Muscle of leg (tissue), 11 donors: Measurements from ENCODE around the gene NELFB. TPM values are rescaled to one million over a fixed set of nuclear protein-coding genes. Genes with fewer than 3 reads are reported as not detected.

Source experiments
- DNase-seq: peaks from one replicate; pipeline ENCODE4 v3.0.0; 2013
- H3K27ac ChIP-seq: one replicate; pipeline ENCODE4 v1.5.1; 2013; ENCODE audit warnings: mild to moderate bottlenecking, low read length, control low read depth
- H3K27me3 ChIP-seq: one replicate; pipeline ENCODE4 v1.6.1; 2013; ENCODE audit warnings: low read length; ENCODE audit not compliant: control insufficient read depth, insufficient read depth
- H3K36me3 ChIP-seq: one replicate; pipeline ENCODE4 v1.6.1; 2013; ENCODE audit warnings: low read length; ENCODE audit not compliant: control insufficient read depth, insufficient read depth
- H3K4me1 ChIP-seq: one replicate; pipeline ENCODE4 v1.6.1; 2013; ENCODE audit warnings: low read length; ENCODE audit not compliant: control insufficient read depth, insufficient read depth
- H3K4me3 ChIP-seq: one replicate; pipeline ENCODE4 v1.5.1; 2013; ENCODE audit warnings: low read length, control low read depth
- H3K9me3 ChIP-seq: replicated peaks from 2 replicates; pipeline ENCODE4 v1.6.1; 2013; ENCODE audit warnings: low read depth, low read length; ENCODE audit not compliant: control insufficient read depth
- WGBS: methylation state at CpG from one replicate; pipeline ENCODE4 v1.1.5; 2013; ENCODE audit warnings: missing lambda C conversion rate; ENCODE audit not compliant: insufficient coverage; 5-methylcytosine and 5-hydroxymethylcytosine counted together
- polyA plus RNA-seq, 8 donors: library from polyadenylated mRNA; unstranded; fragments of 120-200 nt; gene quantifications; one replicate each; pipeline versions ENCODE4 v1.2.1 to v1.2.3, GENCODE V29; 2013; ENCODE audit warnings: inconsistent platforms in 1 of 8, low replicate concordance in 1 of 8; ENCODE audit not compliant: insufficient read length in 8 of 8, insufficient read depth in 1 of 8
- total RNA-seq: library from RNA; stranded (reverse); fragments of 120-200 nt; gene quantifications from one replicate; pipeline ENCODE4 v1.2.4, GENCODE V29; 2013

NELFB gene
- total and polyA plus RNA-seq, 9 donors = 25.9 to 57.6 (median 52.7) TPM

- no peaks in the 10 kb centered on the region for H3K9me3 ChIP-seq
- peaks cover 8% of the 10 kb centered on the region for H3K27me3 ChIP-seq
- peak overlapping the region; percentile 2 for H3K4me3 ChIP-seq
- 3% methylated on average over 60 of the region's 83 CpGs for WGBS
- no peaks in the 10 kb centered on the region for H3K36me3 ChIP-seq
- peaks cover 53% of the 10 kb centered on the region for H3K4me1 ChIP-seq
- peak; percentile 70 for DNase-seq
- H3K27ac ChIP-seq = peak overlapping the region; percentile 3
Measured at GRCh38 chr9:137316012-137316981, 61.2 kb downstream of the NELFB start.

GRCh38 chr9:137317021-137317717 is 62.0 kb downstream of the NELFB start:
- no peak overlapping the region for H3K4me3 ChIP-seq
- H3K27ac ChIP-seq = no peak overlapping the region
- H3K27me3 ChIP-seq = peaks cover 8% of the 10 kb centered on the region
- H3K9me3 ChIP-seq = no peaks in the 10 kb centered on the region
- no peak for DNase-seq
- WGBS = 80% methylated on average over 18 of the region's 19 CpGs
- H3K4me1 ChIP-seq = peaks cover 61% of the 10 kb centered on the region
- no peaks in the 10 kb centered on the region for H3K36me3 ChIP-seq

- peak overlapping the region; percentile 13 for H3K27ac ChIP-seq
- peak; percentile 7 for DNase-seq
- H3K4me1 ChIP-seq = peaks cover 61% of the 10 kb centered on the region
- 65% methylated on average over 15 of the region's 24 CpGs for WGBS
- H3K36me3 ChIP-seq = no peaks in the 10 kb centered on the region
- peaks cover 8% of the 10 kb centered on the region for H3K27me3 ChIP-seq
- H3K9me3 ChIP-seq = no peaks in the 10 kb centered on the region
- no peak overlapping the region for H3K4me3 ChIP-seq
Measured at GRCh38 chr9:137317718-137318511, 62.8 kb downstream of the NELFB start.

- 77% methylated on average over 12 of the region's 18 CpGs for WGBS
- Histone ChIP-seq H3K4me3 (no peak overlapping the region), H3K4me1 (peaks cover 61% of the 10 kb centered on the region), H3K27ac (peak overlapping the region; percentile 72), H3K9me3 (no peaks in the 10 kb centered on the region), H3K36me3 (no peaks in the 10 kb centered on the region), H3K27me3 (peaks cover 8% of the 10 kb centered on the region)
- no peak for DNase-seq
Measured at GRCh38 chr9:137318602-137319001, 63.5 kb downstream of the NELFB start.

- 57% methylated on average over 26 of the region's 26 CpGs for WGBS
- no peaks in the 10 kb centered on the region for H3K36me3 ChIP-seq
- peaks cover 8% of the 10 kb centered on the region for H3K27me3 ChIP-seq
- H3K27ac ChIP-seq = peak overlapping the region; percentile 72
- no peak overlapping the region for H3K4me3 ChIP-seq
- H3K4me1 ChIP-seq = peaks cover 61% of the 10 kb centered on the region
- DNase-seq = peak; percentile 52
- H3K9me3 ChIP-seq = no peaks in the 10 kb centered on the region
Measured at GRCh38 chr9:137319011-137319738, 64.0 kb downstream of the NELFB start.

GRCh38 chr9:137319739-137320551 is 64.8 kb downstream of the NELFB start:
- Histone ChIP-seq H3K27ac (no peak overlapping the region), H3K4me1 (peaks cover 56% of the 10 kb centered on the region), H3K36me3 (no peaks in the 10 kb centered on the region), H3K4me3 (no peak overlapping the region), H3K27me3 (peaks cover 6% of the 10 kb centered on the region), H3K9me3 (no peaks in the 10 kb centered on the region)
- WGBS = 73% methylated on average over 19 of the region's 22 CpGs
- no peak for DNase-seq

- Histone ChIP-seq H3K27ac (peak overlapping the region; percentile 40), H3K4me3 (no peak overlapping the region), H3K27me3 (peaks cover 4% of the 10 kb centered on the region), H3K36me3 (no peaks in the 10 kb centered on the region), H3K9me3 (no peaks in the 10 kb centered on the region), H3K4me1 (peaks cover 48% of the 10 kb centered on the region)
- 34% methylated on average over 22 of the region's 24 CpGs for WGBS
- DNase-seq = peak; percentile 57
Measured at GRCh38 chr9:137320555-137321384, 65.6 kb downstream of the NELFB start.

- no peak overlapping the region for H3K4me3 ChIP-seq
- 79% methylated on average over 21 of the region's 22 CpGs for WGBS
- H3K27me3 ChIP-seq = no peaks in the 10 kb centered on the region
- H3K9me3 ChIP-seq = no peaks in the 10 kb centered on the region
- no peak for DNase-seq
- no peak overlapping the region for H3K27ac ChIP-seq
- no peaks in the 10 kb centered on the region for H3K36me3 ChIP-seq
- H3K4me1 ChIP-seq = peaks cover 41% of the 10 kb centered on the region
Measured at GRCh38 chr9:137321726-137322361, 66.7 kb downstream of the NELFB start.
